ENCODE results near the gene BRD3OS. TPM values are rescaled to one million over a fixed set of nuclear protein-coding genes. Genes with fewer than 3 reads are reported as not detected.

BRD3OS gene
- total and polyA plus RNA-seq, 2 of the 13 experiments (the other 11 are each of a cell fraction or from before 2014, with no cell fraction given), result 4.9 to 5.7 TPM

DNA sequence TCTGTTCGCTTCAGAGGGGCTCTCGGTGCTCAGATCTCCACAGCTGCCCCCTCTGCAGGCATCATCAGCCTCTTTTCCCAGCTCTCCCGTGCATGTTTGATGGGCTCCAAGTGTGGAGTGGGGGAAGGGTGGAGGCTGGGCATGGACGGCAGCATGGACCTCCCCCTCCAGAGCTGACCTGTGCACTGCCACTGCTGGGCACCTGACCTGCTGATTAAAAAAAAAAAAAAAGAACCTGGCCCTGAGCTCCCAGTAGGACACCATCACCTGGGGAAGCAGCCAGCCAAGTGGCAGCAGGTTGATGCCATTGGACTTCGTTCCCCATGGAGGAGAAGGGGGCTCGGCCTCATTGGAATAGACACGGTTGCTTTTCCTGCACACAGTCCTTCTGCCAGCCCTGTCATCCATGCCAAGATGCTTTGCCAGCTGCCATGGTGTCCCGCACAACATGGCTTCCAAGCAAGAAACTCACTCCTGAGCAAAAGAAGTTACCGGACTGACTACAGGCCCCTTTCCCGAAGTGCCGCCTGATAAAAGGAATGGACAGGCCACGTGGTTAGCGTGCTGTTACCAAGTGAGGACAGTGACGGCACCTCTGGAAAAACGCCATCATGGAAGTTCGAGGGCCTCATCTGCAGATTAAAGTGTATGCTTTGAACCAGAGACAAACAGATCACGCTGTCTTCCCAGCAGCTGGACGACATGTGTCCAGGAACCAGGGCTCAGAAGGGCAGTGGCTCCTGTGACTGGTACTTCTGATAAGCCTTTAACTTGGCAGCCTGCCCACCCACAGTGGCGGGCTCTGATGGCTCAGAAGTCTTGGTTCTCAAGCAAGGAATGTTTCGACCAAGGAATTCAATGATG lies 14.7 kb upstream of the BRD3OS start (continued):
- TF ChIP-seq ZSCAN29 (CRISPR knock-in tag; conservative IDR thresholded peaks at IDR 0.05) (no peak), AKNA (CRISPR knock-in tag; IDR thresholded peaks at IDR 0.05; ENCODE audit: borderline replicate concordance) (no peak), MAX (IDR thresholded peaks at IDR 0.05) (peak; percentile 80; the same call in 1 of the 2 replicates), ADNP (CRISPR knock-in tag; IDR thresholded peaks at IDR 0.05) (no peak), KAT8 (CRISPR knock-in tag; IDR thresholded peaks at IDR 0.05) (no peak), ZNF12 (CRISPR knock-in tag; IDR thresholded peaks at IDR 0.05) (no peak), GZF1 (CRISPR knock-in tag; IDR thresholded peaks at IDR 0.05) (no peak), IKZF1 (IDR thresholded peaks at IDR 0.05) (no peak), ZZZ3 (CRISPR knock-in tag; IDR thresholded peaks at IDR 0.05; ENCODE audit: borderline replicate concordance) (no peak), ZNF782 (CRISPR knock-in tag; IDR thresholded peaks at IDR 0.05; ENCODE audit: borderline replicate concordance) (no peak), JARID2 (CRISPR knock-in tag; IDR thresholded peaks at IDR 0.05; ENCODE audit: insufficient replicate concordance) (no peak), HINFP (CRISPR knock-in tag; IDR thresholded peaks at IDR 0.05; ENCODE audit: low read depth) (no peak), NFIB (CRISPR knock-in tag; IDR thresholded peaks at IDR 0.05; ENCODE audit: borderline replicate concordance) (no peak), PHF8 (CRISPR knock-in tag; IDR thresholded peaks at IDR 0.05) (no peak), ZSCAN21 (CRISPR knock-in tag; IDR thresholded peaks at IDR 0.05; ENCODE audit: borderline replicate concordance) (no peak), DBP (CRISPR knock-in tag; IDR thresholded peaks at IDR 0.05; ENCODE audit: not compliant biosample characterization) (no peak), MATR3 (CRISPR knock-in tag; IDR thresholded peaks at IDR 0.05) (no peak)
- TF ChIP-seq, protein P1, sequence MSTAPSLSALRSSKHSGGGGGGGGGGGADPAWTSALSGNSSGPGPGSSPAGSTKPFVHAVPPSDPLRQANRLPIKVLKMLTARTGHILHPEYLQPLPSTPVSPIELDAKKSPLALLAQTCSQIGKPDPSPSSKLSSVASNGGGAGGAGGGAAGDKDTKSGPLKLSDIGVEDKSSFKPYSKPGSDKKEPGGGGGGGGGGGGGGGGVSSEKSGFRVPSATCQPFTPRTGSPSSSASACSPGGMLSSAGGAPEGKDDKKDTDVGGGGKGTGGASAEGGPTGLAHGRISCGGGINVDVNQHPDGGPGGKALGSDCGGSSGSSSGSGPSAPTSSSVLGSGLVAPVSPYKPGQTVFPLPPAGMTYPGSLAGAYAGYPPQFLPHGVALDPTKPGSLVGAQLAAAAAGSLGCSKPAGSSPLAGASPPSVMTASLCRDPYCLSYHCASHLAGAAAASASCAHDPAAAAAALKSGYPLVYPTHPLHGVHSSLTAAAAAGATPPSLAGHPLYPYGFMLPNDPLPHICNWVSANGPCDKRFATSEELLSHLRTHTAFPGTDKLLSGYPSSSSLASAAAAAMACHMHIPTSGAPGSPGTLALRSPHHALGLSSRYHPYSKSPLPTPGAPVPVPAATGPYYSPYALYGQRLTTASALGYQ (CRISPR knock-in tag; IDR thresholded peaks at IDR 0.05), result no peak
